ENCODE measurements around the gene EMCN.

The EMCN gene

DNA sequence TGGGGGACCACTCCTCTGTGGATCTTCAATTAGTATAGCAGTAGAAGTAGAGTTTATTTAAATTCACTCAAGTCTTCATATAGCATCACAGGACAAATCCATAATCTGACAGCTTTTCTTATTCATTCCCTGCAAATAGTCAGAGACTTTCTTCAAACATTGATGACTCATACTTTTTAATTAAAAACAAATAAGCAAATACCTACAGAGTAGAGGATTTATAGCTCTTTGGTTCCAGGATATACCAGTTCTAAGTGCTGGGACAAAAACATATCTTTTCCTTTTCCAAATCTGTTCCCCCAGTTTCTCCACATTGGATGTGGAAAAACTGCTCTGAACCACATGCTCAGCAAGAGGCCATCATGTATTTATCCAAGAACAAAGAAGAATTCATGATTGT is 24.1 kb downstream of the EMCN start:
- DNase-seq (ENCODE audit: low spot score): no peak

GRCh38 chr4:100492129-100492528 is 25.7 kb downstream of the EMCN start:
- no peak for DNase-seq (ENCODE audit: low spot score)
- FAIRE-seq: no peak

More for the DNA sequence above, 24.1 kb downstream of the EMCN start:
- no peak for FAIRE-seq

DNA sequence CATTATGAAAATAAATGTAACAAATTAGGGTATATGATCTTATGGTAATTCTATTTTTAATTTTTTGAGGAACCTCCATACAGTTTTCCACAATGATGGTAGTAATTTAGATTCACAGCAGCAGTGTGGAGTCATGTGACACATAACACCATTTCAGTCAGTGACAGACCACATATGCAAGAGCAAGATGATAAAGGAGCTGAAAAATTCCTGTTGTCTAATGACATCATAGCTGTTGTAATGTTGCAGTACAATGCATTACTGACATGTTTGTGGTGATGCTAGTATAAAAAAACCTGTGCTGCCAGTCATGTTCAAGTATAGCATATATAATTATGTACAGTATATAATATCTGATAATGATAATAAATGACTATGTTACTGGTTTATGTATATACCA is 28.5 kb downstream of the EMCN start:
- FAIRE-seq: no peak

DNA sequence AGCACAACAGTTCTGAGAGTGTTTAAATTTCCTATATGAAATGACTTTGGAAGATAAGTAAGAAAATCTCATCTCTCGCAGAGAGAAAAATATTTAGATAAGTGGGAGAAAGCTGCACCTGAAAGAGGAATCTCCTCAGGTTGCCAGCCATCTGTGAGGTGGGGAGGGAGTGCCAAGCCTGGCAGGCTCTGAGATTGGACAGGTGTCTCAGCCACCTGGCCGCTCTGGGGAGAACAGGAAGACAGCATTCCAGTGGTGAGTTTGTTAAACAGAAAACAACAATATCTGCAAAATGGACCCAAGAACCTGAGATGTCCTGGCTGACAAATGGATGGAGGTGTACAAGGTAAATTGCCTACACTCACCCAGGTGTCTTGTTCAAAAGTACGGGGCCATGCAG is 31.3 kb downstream of the EMCN start:
- FAIRE-seq (no peak), DNase-seq (ENCODE audit: low spot score) (no peak)

More for the DNA sequence above, 28.5 kb downstream of the EMCN start:
- no peak for DNase-seq (ENCODE audit: low spot score)

DNA sequence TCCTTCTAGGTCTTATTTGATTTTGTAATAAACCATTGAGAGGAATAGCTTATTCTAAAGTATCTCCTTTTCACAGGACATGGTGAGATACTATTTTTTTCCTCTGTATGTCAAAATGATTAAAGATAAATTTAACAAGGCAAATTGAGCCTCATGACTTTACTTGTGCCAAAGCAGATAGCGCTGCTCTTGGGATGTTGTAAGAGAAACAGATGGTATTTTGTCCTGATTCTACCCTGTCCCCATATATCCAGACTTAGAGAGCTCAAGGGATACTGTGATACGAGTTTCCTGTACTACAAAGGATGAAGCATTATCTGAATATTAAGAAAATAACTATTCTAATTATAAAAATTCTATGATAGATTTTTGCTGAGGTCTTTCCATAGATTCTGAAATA is 34.0 kb downstream of the EMCN start:
- DNase-seq (ENCODE audit: low spot score) (no peak), FAIRE-seq (no peak)

DNA sequence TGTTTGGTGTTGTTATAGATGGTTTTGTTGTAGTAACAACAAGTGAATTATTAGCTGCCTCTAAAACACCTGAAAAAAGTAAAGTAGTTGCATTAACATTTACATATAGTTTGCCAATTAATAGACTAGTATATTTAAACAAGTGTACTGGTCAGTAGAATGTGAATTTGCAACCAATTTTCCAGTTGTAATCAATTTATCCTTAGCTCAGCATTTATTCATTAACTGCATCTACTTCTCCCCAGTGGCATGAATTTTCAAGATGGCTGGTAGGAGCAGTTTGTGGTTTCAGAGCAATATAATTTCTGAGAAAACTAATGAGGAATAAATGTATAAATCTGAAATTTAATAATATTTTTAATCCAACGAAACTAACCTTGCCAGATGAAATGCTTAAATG is 37.9 kb downstream of the EMCN start:
- DNase-seq (ENCODE audit: low spot score) (no peak), FAIRE-seq (no peak)

- no peak for DNase-seq (ENCODE audit: low spot score)
- no peak for FAIRE-seq
These were observed 48.3 kb downstream of the EMCN start for GRCh38 chr4:100469555-100469954.

- FAIRE-seq: no peak
- DNase-seq (ENCODE audit: low spot score): no peak
These were observed 51.3 kb downstream of the EMCN start for GRCh38 chr4:100466501-100466900.

- DNase-seq (ENCODE audit: low spot score) (no peak), FAIRE-seq (no peak)
These were observed 55.8 kb downstream of the EMCN start for GRCh38 chr4:100461807-100462605.

DNA sequence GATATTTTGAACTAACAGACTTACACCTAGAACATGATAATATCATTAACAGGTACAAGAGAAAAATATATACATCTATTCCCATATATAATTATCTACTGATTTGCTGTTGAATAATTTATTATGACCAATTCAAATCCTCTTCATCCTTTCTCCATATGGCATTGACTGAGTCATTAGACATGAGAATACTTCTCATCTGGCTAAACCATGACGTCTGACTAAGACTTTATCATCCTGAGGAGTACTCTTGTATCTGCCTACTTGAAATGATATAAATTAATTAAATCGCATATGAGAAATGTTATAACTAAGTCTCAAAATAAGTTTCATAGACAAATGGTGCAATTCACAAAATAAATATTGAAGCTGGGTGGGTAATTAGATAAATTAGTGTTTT is 67.4 kb downstream of the EMCN start:
- FAIRE-seq: no peak
- DNase-seq (ENCODE audit: low spot score): no peak

- FAIRE-seq: no peak
These were observed 86.4 kb downstream of the EMCN start for GRCh38 chr4:100431416-100431815.

DNA sequence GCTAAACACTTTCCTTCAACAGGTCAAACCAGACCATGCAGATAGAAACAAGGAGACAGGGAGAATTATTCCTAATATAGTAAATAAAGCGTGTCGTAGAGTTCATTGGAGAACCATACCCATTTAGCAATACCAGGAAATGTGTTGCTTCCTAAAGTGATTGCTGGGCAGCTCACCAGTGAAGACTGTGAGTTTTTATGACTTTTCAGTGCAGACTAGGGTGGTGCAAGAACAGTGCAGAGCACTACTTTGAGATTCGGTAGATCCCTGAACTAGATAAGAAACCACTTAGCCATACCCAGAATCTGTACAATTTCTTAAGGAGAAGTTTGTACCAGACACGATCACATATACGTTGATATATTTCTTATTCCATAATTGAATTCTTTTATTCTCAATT is 87.4 kb downstream of the EMCN start:
- no peak for DNase-seq (ENCODE audit: low spot score)
- no peak for FAIRE-seq

More at GRCh38 chr4:100431416-100431815, 86.4 kb downstream of the EMCN start:
- DNase-seq (ENCODE audit: low spot score): no peak

- no peak for FAIRE-seq
- DNase-seq (ENCODE audit: low spot score): no peak
These were observed 88.2 kb downstream of the EMCN start for GRCh38 chr4:100429616-100430015.

DNA sequence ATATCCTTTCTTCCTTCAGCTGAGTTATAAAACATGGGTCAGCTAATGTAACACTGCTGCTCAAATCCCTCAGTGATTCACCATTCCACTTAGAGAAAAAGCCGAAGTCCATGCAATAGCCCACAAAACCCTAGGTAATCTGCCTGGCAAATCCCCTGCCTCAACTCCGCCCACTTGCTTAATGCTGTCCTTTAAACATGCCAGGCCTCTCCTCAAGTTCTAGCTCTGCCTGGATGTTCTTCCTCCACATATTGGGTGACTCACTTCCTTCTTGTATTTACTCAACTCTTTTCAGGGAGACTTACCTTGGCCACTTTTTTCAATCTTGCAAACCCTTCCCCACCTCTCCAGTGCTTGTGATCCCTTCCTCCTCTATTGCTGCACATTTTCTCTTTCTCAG is 89.8 kb downstream of the EMCN start:
- peak; percentile 42 for DNase-seq (ENCODE audit: low spot score)

GRCh38 chr4:100424376-100424775 is 93.4 kb downstream of the EMCN start:
- no peak for DNase-seq (ENCODE audit: low spot score)
- no peak for FAIRE-seq

More for the DNA sequence above, 89.8 kb downstream of the EMCN start:
- FAIRE-seq: no peak

- DNase-seq (ENCODE audit: low spot score): no peak
These were observed 94.9 kb downstream of the EMCN start for GRCh38 chr4:100422894-100423293.

DNA sequence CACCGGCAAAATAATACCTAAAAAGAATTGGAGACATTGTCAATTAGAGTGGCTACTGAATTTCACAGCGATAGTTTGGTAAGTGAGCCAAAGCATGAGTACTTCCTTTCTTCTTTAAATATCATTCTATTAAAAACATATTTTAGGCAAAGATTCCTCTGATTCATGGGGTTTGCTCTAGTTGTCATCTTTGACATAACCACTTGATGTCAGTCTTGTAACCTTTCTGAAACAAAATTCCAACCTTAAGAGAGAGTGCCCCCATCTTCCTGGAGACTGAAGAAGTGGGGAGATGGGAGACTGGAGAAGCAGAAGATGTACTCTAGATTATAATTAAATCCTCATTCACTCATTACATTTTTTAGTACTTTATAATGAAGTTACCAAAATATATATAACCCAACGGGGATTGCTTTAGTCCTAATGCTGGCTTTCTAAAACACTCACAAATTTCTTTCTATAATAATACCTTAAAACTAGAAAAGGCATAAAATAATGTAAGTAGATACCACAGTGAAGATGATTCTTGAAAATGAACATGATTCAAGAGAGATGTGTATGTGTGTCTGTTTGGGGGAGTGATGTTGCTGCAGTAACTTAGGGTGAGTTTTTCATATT is 96.4 kb downstream of the EMCN start:
- FAIRE-seq (no peak), DNase-seq (ENCODE audit: low spot score) (peak; percentile 22)

More at GRCh38 chr4:100422894-100423293, 94.9 kb downstream of the EMCN start:
- no peak for FAIRE-seq

- no peak for DNase-seq (ENCODE audit: low spot score)
- FAIRE-seq: no peak
These were observed 97.3 kb downstream of the EMCN start for GRCh38 chr4:100420571-100420970.

DNA sequence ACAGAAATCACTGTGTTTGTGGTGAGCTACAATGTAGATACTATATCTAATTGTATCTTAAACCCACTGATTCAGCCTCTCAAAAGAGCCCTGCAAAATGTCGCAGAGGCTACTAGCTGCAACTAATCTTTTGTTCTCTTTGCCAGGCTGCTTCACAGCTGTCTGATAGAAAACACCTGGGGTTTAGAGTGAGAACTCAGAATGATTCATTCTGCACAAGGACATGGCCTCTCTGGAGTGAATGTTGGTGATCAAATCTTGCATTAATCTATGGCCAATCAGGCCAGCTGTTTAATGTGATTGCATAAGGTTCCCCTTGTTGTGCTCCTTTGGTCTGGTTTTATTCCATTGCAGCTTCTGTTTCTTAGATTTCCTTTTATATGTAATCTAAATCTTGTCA is 100.3 kb downstream of the EMCN start:
- no peak for FAIRE-seq
- DNase-seq (ENCODE audit: low spot score): no peak

DNA sequence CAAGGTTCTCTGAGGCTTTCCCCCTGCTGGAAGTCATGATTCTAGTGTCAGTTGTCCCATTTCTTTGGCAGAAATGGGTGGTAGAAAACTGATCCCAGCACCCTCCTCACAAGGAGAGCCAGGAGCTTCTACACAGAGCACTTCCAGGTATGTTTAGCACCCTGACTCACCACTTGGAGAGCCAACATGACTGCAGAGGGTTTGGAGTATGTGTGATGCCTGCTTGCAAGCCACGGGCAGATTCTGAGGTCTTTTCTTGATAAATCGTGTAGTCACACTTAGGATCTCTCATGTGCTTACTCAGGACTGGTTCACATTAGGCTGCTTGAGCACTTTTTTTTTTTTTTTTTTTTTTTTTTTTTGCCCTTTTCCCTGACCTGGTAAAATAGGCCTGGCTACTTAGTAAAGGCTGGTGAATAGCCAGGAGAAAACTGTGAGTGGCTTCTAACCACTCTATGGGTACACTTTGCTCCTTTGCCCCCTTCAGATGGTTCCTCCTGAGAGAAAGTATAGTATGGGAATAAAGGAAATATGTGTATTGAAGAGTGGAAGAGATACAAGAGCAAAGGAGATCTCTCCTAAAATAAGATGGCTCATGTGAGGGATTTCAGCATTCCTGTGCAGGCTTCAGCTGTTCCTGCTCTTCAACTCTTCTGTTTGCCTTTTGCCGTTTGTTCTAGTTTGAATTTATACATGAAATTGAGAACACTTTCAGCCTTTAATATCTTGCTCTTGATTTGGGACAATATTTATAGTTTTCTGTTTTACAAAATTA is 103.6 kb downstream of the EMCN start:
- no peak for DNase-seq (ENCODE audit: low spot score)
- no peak for FAIRE-seq

- DNase-seq (ENCODE audit: low spot score) (peak; percentile 8), FAIRE-seq (no peak)
These were observed 126.0 kb downstream of the EMCN start for GRCh38 chr4:100391863-100392262.

GRCh38 chr4:100391086-100391485 is 126.7 kb downstream of the EMCN start:
- no peak for FAIRE-seq

More at GRCh38 chr4:100391086-100391485, 126.7 kb downstream of the EMCN start:
- DNase-seq (ENCODE audit: low spot score): no peak
